Vagina (tissue), 2 donors: ENCODE data around the gene FGFR3.

Experiments
- CTCF ChIP-seq, 3 experiments: fragments of 450-650 bp in 2 of 3; fragments of 200-600 bp in 1 of 3; sonication (generic) in 1 of 3; IDR thresholded peaks; one replicate each; pipeline ENCODE4 v1.5.1; 2017 to 2019; ENCODE audit warnings: antibody characterized with exemption in 3 of 3, mild to moderate bottlenecking in 2 of 3, moderate library complexity in 2 of 3
- POLR2A ChIP-seq, 2 donors: fragments of 450-650 bp; IDR thresholded peaks; one replicate each; pipeline ENCODE4 v1.6.1; 2017; ENCODE audit warnings: antibody characterized with exemption in 2 of 2, mild to moderate bottlenecking in 2 of 2, moderate library complexity in 2 of 2
- POLR2AphosphoS5 ChIP-seq, 2 donors: sonication (generic); formaldehyde crosslinking; IDR thresholded peaks; one replicate each; pipeline ENCODE4 v1.9.0; 2017; ENCODE audit warnings: antibody characterized with exemption in 2 of 2, mild to moderate bottlenecking in 2 of 2, low read depth in 1 of 2; ENCODE audit not compliant: insufficient read depth in 1 of 2

GRCh38 chr4:1851575-1852410 lies 58.7 kb downstream of the FGFR3 start:
- TF ChIP-seq CTCF (IDR thresholded peaks at IDR 0.05) = no peak
- no peak for TF ChIP-seq POLR2A (IDR thresholded peaks at IDR 0.05)
- TF ChIP-seq POLR2AphosphoS5 (IDR thresholded peaks at IDR 0.05; ENCODE audit: insufficient read depth in 1 of 2, low read depth in 1 of 2) = no peak
